GM12801 (cell line): ENCODE measurements around the gene SOCS4.

Experiments used
- TF ChIP-seq, protein P1 (sequence below): IDR thresholded peaks from one replicate; pipeline ENCODE4 v1.5.1; 2011; ENCODE audit warnings: control low read depth; ENCODE audit not compliant: insufficient read length; ENCODE audit errors: extremely low read depth

The SOCS4 gene

GRCh38 chr14:55070981-55071411 is 44.0 kb downstream of the SOCS4 start:
- TF ChIP-seq, protein P1, sequence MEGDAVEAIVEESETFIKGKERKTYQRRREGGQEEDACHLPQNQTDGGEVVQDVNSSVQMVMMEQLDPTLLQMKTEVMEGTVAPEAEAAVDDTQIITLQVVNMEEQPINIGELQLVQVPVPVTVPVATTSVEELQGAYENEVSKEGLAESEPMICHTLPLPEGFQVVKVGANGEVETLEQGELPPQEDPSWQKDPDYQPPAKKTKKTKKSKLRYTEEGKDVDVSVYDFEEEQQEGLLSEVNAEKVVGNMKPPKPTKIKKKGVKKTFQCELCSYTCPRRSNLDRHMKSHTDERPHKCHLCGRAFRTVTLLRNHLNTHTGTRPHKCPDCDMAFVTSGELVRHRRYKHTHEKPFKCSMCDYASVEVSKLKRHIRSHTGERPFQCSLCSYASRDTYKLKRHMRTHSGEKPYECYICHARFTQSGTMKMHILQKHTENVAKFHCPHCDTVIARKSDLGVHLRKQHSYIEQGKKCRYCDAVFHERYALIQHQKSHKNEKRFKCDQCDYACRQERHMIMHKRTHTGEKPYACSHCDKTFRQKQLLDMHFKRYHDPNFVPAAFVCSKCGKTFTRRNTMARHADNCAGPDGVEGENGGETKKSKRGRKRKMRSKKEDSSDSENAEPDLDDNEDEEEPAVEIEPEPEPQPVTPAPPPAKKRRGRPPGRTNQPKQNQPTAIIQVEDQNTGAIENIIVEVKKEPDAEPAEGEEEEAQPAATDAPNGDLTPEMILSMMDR = no peak

GRCh38 chr14:55071870-55072640 is 45.0 kb downstream of the SOCS4 start:
- TF ChIP-seq, protein P1 = no peak

- TF ChIP-seq, protein P1 = no peak
Observed at GRCh38 chr14:55073856-55074255, 46.8 kb downstream of the SOCS4 start.

- TF ChIP-seq, protein P1 = no peak
Observed at GRCh38 chr14:55074662-55075061, 47.6 kb downstream of the SOCS4 start.

DNA sequence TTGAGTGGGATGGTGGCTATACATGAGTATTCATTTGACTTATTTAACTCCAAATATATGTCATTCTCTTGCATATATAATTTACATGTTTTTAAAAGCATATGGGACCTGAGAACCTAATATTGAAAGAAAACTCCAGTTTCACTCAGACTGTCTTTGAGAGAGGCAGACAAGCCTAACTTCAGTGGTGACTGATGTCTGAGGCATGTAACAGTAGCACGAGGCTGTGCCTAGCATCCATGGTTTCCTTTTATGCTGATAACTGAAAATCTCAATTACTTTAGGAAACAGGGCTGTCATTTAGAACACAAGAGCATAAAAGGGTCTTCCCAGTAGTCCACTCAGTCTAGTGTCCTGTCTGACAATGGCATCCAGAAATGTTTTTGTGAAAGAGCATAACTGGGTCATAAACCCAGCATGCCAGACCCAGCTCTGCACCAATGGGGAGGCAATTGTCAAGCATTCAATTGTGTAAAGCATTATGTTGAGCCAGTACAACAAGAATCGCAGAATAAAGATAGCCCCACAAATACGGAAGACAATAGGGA is 48.7 kb downstream of the SOCS4 start:
- TF ChIP-seq, protein P1 = no peak

DNA sequence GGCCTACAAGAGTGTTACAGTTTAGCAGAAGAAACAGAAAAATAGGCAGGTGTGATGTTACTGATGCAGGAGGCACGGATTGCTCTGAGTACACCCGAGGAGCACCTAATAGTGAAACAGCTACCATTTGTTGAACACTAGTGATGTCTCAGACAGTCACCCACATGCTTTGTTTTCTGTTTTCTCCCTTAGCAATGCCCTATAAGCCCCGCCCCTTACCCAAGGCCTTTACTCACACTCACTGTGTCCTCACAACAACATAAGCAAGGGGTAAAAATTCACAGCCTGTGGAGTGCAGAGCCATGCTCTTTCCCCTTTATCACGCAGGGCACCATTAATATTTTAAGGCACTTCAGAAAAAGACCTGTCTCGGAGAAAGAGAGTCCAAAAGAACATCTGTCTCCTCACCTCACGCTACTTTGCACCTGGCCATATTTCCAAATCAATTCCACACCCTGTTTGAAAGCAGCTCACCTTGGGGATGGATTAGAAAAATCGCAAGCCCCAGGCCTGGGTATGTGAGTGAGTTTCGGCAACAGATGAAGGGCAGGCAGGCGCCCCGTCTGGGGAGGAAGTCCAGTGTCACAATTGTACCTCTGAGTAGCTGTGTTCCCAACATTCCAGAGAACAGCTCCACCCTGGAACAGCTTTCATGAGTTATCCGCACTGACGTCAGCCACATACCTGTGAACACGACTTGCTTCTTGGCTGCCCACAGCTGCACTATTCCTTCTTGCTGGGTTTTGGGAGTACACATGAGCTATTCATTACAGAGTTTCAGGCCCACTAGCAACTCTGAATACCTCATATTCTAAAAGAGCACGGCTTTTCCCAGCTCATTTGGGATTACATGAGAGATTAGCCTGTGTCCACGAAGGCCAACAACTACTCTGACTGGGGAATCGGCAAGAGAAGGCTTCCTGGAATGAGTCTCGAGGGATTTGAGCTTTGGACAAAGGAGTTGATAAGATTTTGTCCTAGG is 50.4 kb downstream of the SOCS4 start:
- TF ChIP-seq, protein P1 = no peak

GRCh38 chr14:55084401-55085059 is 57.5 kb downstream of the SOCS4 start:
- TF ChIP-seq, protein P1 = no peak
